ENCODE data around the gene RPRML.

- no peak for TF ChIP-seq CTCF (conservative IDR thresholded peaks at IDR 0.05 in 1 of 2, IDR thresholded peaks at IDR 0.05 in 1 of 2; ENCODE audit: extremely low read depth in 1 of 2, insufficient read depth in 1 of 2, low read depth in 1 of 2, low read length in 2 of 2)
- TF ChIP-seq EZH2 (IDR thresholded peaks at IDR 0.05; ENCODE audit: borderline replicate concordance, low read length): no peak
Measured at GRCh38 chr17:46949291-46950174, 29.5 kb downstream of the RPRML start.

Data from mammary epithelial cell (primary cell).